SU-DHL-6 (cell line): ENCODE data around the gene SYNGR2.
A peak's percentile ranks its signal among the peaks of the same experiment; 100 is the strongest.

Experiments used
- H2AFZ ChIP-seq: fragments of 200-600 bp; sonication (generic); 2 replicates; pipeline ENCODE4 v1.6.1; 2014; ENCODE audit warnings: low read depth, mild to moderate bottlenecking, moderate library complexity, mixed read lengths, antibody characterized with exemption, low read length; ENCODE audit not compliant: severe bottlenecking
- H3F3A ChIP-seq: fragments of 200-600 bp; shearing (Covaris generic); 2 replicates; pipeline ENCODE4 v1.6.0; 2016; ENCODE audit warnings: antibody characterized with exemption, mild to moderate bottlenecking; ENCODE audit not compliant: insufficient read depth
- H3K27ac ChIP-seq: fragments of 200-600 bp; sonication (generic); 2 replicates; pipeline ENCODE4 v1.5.1; 2016; ENCODE audit warnings: low read depth, mild to moderate bottlenecking, low read length, moderate library complexity, mixed read lengths
- H3K27me3 ChIP-seq: fragments of 200-600 bp; sonication (generic), shearing (Covaris generic); 2 replicates; pipeline ENCODE4 v1.6.0; 2014; ENCODE audit warnings: mild to moderate bottlenecking, low read length
- H3K36me3 ChIP-seq: fragments of 200-600 bp; sonication (generic); 2 replicates; pipeline ENCODE4 v1.6.1; 2014; ENCODE audit warnings: mild to moderate bottlenecking, low read length, mixed read lengths
- H3K4me2 ChIP-seq: fragments of 300-600, 200-600 bp; shearing (Covaris generic), sonication (generic); 2 replicates; pipeline ENCODE4 v1.6.0; 2014; ENCODE audit warnings: low read length, low read depth, mild to moderate bottlenecking; ENCODE audit not compliant: poor library complexity, severe bottlenecking
- H3K4me3 ChIP-seq: fragments of 200-600 bp; sonication (generic); 2 replicates; pipeline ENCODE4 v1.5.1; 2014; ENCODE audit warnings: antibody characterized with exemption, low read length, mild to moderate bottlenecking, mixed read lengths; ENCODE audit not compliant: insufficient read depth, poor library complexity, severe bottlenecking
- H3K79me2 ChIP-seq: fragments of 200-600 bp; sonication (generic); 2 replicates; pipeline ENCODE4 v1.6.1; 2014; ENCODE audit warnings: mild to moderate bottlenecking, low read length, moderate library complexity; ENCODE audit not compliant: insufficient read depth
- H3K9ac ChIP-seq: fragments of 200-600 bp; sonication (generic); 2 replicates; pipeline ENCODE4 v1.7.0; 2014; ENCODE audit warnings: mild to moderate bottlenecking, low read length
- H3K9me2 ChIP-seq: fragments of 200-600 bp; sonication (generic); replicated peaks from 2 replicates; pipeline ENCODE4 v1.6.1; 2014; ENCODE audit warnings: low read length; ENCODE audit not compliant: insufficient read depth
- H3K9me3 ChIP-seq: fragments of 200-600 bp; sonication (generic); 2 replicates; pipeline ENCODE4 v1.6.1; 2014; ENCODE audit warnings: low read length, mixed read lengths; ENCODE audit not compliant: insufficient read depth
- H4K20me1 ChIP-seq: fragments of 200-600 bp; sonication (generic); 2 replicates; pipeline ENCODE4 v1.6.1; 2014; ENCODE audit warnings: low read depth, mild to moderate bottlenecking, antibody characterized with exemption, low read length, moderate library complexity, mixed read lengths
- CTCF ChIP-seq: fragments of 200-600 bp; sonication (generic); IDR thresholded peaks from one replicate; pipeline ENCODE4 v1.5.1; 2017; ENCODE audit warnings: antibody characterized with exemption, mild to moderate bottlenecking, low read length, moderate library complexity; ENCODE audit not compliant: insufficient read depth, poor library complexity, severe bottlenecking
- EZH2phosphoT487 ChIP-seq: fragments of 200-600 bp; sonication (generic), shearing (Covaris generic); conservative IDR thresholded peaks from 2 replicates; pipeline ENCODE4 v1.6.1; 2018; ENCODE audit warnings: mild to moderate bottlenecking, antibody characterized with exemption, low read length, moderate library complexity, mixed read lengths

Gene SYNGR2

GRCh38 chr17:78120971-78121800 is 47.2 kb upstream of the SYNGR2 start:
- peak overlapping the region; percentile 20; the same call in 1 of the 2 replicates for H3K9ac ChIP-seq
- no peak overlapping the region for H2AFZ ChIP-seq
- TF ChIP-seq CTCF (no peak), EZH2phosphoT487 (no peak)
- no peaks in the 10 kb centered on the region for H3F3A ChIP-seq
- peaks cover 15% of the 10 kb centered on the region for H3K79me2 ChIP-seq
- H3K4me3 ChIP-seq: no peak overlapping the region
- H3K36me3 ChIP-seq: peaks cover 5% of the 10 kb centered on the region
- H3K9me3 ChIP-seq: no peaks in the 10 kb centered on the region
- no peaks in the 10 kb centered on the region for H3K27me3 ChIP-seq
- no peaks in the 10 kb centered on the region; the same call in 1 of the 2 replicates for H4K20me1 ChIP-seq
- no peaks in the 10 kb centered on the region for H3K9me2 ChIP-seq
- peak overlapping the region; percentile 37 for H3K27ac ChIP-seq
- H3K4me2 ChIP-seq: peak overlapping the region; percentile 26

DNA sequence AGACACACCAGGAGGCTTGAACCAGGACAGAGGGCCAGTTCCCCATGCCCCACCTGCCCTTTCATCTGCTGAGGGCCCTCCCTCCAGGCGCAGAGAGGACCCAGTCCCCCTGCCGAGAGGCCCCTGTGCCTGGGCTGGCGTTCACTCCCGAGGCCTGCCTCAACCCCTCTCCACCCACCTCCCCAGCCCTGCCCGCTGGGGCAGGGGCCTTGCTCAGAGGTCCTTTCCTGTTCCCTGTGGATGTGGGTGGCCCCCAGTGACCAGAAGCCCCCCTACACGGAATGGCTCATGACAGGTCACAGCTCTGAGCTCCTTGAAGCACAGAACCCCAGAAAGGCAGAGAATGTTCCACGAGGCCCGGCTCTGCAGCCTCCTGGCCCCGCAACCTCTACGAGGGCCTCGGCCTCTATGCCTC is 46.6 kb upstream of the SYNGR2 start:
- peak overlapping the region; percentile 37 for H3K27ac ChIP-seq
- no peaks in the 10 kb centered on the region for H3K9me3 ChIP-seq
- no peaks in the 10 kb centered on the region; the same call in 1 of the 2 replicates for H4K20me1 ChIP-seq
- H3K27me3 ChIP-seq: no peaks in the 10 kb centered on the region
- no peak for TF ChIP-seq EZH2phosphoT487
- no peak for TF ChIP-seq CTCF
- no peak overlapping the region for H2AFZ ChIP-seq
- H3F3A ChIP-seq: no peaks in the 10 kb centered on the region
- H3K4me3 ChIP-seq: no peak overlapping the region
- peak overlapping the region; percentile 26 for H3K4me2 ChIP-seq
- H3K36me3 ChIP-seq: peaks cover 5% of the 10 kb centered on the region
- no peaks in the 10 kb centered on the region for H3K9me2 ChIP-seq
- H3K79me2 ChIP-seq: peaks cover 21% of the 10 kb centered on the region
- peak overlapping the region; percentile 20; the same call in 1 of the 2 replicates for H3K9ac ChIP-seq

- H3K9ac ChIP-seq: peak overlapping the region; percentile 20; the same call in 1 of the 2 replicates
- H3K27me3 ChIP-seq: no peaks in the 10 kb centered on the region
- peaks cover 5% of the 10 kb centered on the region for H3F3A ChIP-seq
- peak overlapping the region; percentile 26 for H3K4me2 ChIP-seq
- no peak overlapping the region for H3K4me3 ChIP-seq
- H2AFZ ChIP-seq: no peak overlapping the region
- no peaks in the 10 kb centered on the region; the same call in 1 of the 2 replicates for H4K20me1 ChIP-seq
- peaks cover 25% of the 10 kb centered on the region for H3K79me2 ChIP-seq
- H3K9me3 ChIP-seq: no peaks in the 10 kb centered on the region
- no peaks in the 10 kb centered on the region for H3K9me2 ChIP-seq
- peaks cover 5% of the 10 kb centered on the region for H3K36me3 ChIP-seq
- H3K27ac ChIP-seq: peak overlapping the region; percentile 37; the same call in 1 of the 2 replicates
- no peak for TF ChIP-seq EZH2phosphoT487
Observed at GRCh38 chr17:78122216-78122930, 46.0 kb upstream of the SYNGR2 start.
